ENCODE data around the gene NUP107. TPM values are rescaled to one million over a fixed set of nuclear protein-coding genes. Genes with fewer than 3 reads are reported as not detected.

NUP107 gene
- total RNA-seq, 2 experiments from 2014 or later, result 106 to 126 TPM

DNA sequence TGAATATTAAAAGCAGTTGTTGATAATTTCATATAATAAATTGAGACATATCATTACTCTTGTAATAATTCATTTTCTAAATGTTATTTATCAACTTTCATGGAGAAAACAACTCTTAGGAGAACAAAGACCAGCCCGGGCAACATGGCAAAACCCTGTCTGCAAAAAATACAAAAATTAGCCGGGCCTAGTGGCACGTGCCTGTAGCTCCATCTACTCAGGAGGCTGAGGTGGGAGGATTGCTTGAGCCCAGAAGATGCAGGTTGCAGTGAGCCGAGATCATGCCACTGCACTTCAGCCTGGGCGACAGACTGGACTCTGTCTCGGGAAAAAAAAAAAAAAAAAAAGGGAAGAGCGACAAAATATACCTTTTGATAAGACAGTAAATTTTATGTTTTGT is 80.4 kb downstream of the NUP107 start:
- ChIA-PET CTCF (ENCODE audit: unreplicated experiment) (no interaction called here), POLR2A (interaction anchor here (0.9 to 1.5 kb wide), 2 partner anchors 15 to 21 kb away, joined by 5 read pairs; partner anchors contain the start of gene SLC35E3)
- Histone ChIP-seq H3K79me2 (ENCODE audit: insufficient read depth, low read depth, low read length) (no peaks in the 10 kb centered on the region), H2AFZ (ENCODE audit: low read length) (no peak overlapping the region), H3K36me3 (ENCODE audit: insufficient read depth, low read length) (peaks cover 63% of the 10 kb centered on the region), H3K27ac (ENCODE audit: low read depth, low read length, poor library complexity, severe bottlenecking) (peak overlapping the region; percentile 18), H3K9me3 (ENCODE audit: low read length) (no peaks in the 10 kb centered on the region), H3K4me1 (ENCODE audit: insufficient read depth, low read length, poor library complexity, severe bottlenecking) (peaks cover 35% of the 10 kb centered on the region), H3K4me2 (ENCODE audit: low read length) (no peak overlapping the region), H4K20me1 (ENCODE audit: insufficient read depth, low read length) (no peaks in the 10 kb centered on the region), H3K4me3 (ENCODE audit: low read depth, low read length, poor library complexity, severe bottlenecking) (no peak overlapping the region), H3K9me2 (ENCODE audit: insufficient read depth, low read length) (no peaks in the 10 kb centered on the region)
- no peak for TF ChIP-seq EZH2phosphoT487 (IDR thresholded peaks at IDR 0.05; ENCODE audit: borderline replicate concordance, low read depth, low read length)
- TF ChIP-seq, protein P1, sequence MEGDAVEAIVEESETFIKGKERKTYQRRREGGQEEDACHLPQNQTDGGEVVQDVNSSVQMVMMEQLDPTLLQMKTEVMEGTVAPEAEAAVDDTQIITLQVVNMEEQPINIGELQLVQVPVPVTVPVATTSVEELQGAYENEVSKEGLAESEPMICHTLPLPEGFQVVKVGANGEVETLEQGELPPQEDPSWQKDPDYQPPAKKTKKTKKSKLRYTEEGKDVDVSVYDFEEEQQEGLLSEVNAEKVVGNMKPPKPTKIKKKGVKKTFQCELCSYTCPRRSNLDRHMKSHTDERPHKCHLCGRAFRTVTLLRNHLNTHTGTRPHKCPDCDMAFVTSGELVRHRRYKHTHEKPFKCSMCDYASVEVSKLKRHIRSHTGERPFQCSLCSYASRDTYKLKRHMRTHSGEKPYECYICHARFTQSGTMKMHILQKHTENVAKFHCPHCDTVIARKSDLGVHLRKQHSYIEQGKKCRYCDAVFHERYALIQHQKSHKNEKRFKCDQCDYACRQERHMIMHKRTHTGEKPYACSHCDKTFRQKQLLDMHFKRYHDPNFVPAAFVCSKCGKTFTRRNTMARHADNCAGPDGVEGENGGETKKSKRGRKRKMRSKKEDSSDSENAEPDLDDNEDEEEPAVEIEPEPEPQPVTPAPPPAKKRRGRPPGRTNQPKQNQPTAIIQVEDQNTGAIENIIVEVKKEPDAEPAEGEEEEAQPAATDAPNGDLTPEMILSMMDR (conservative IDR thresholded peaks at IDR 0.05; ENCODE audit: low read length), result no peak
- intact Hi-C loops (cut with micrococcal nuclease; ENCODE audit: unreplicated experiment), result no loop called here
- no peak for DNase-seq (ENCODE audit: low spot score)
- no TSS peak for BruUV-seq (replicated peaks)

- CTCF ChIA-PET (ENCODE audit: unreplicated experiment), result no interaction called here
- DNase-seq (ENCODE audit: low spot score), result no peak
- POLR2A ChIA-PET, result interaction anchor here (0.6 kb wide), 1 partner anchor 22 kb away, joined by 3 read pairs; no protein-coding TSS in a partner anchor
- H3K9me3 ChIP-seq (ENCODE audit: low read length), result no peaks in the 10 kb centered on the region
- TF ChIP-seq EZH2phosphoT487 (IDR thresholded peaks at IDR 0.05; ENCODE audit: borderline replicate concordance, low read depth, low read length), result no peak
- TF ChIP-seq, protein P1 (conservative IDR thresholded peaks at IDR 0.05; ENCODE audit: low read length), result no peak
- peaks cover 51% of the 10 kb centered on the region for H3K36me3 ChIP-seq (ENCODE audit: insufficient read depth, low read length)
- H3K4me1 ChIP-seq (ENCODE audit: insufficient read depth, low read length, poor library complexity, severe bottlenecking), result peaks cover 47% of the 10 kb centered on the region
- H2AFZ ChIP-seq (ENCODE audit: low read length), result no peak overlapping the region
- no peak overlapping the region for H3K4me2 ChIP-seq (ENCODE audit: low read length)
- H3K4me3 ChIP-seq (ENCODE audit: low read depth, low read length, poor library complexity, severe bottlenecking), result no peak overlapping the region
- no peaks in the 10 kb centered on the region for H3K9me2 ChIP-seq (ENCODE audit: insufficient read depth, low read length)
- no peaks in the 10 kb centered on the region for H3K79me2 ChIP-seq (ENCODE audit: insufficient read depth, low read depth, low read length)
- no peaks in the 10 kb centered on the region for H4K20me1 ChIP-seq (ENCODE audit: insufficient read depth, low read length)
- intact Hi-C loops (cut with micrococcal nuclease; ENCODE audit: unreplicated experiment), result no loop called here
- H3K27ac ChIP-seq (ENCODE audit: low read depth, low read length, poor library complexity, severe bottlenecking), result peak overlapping the region; percentile 24
- BruUV-seq (replicated peaks), result no TSS peak
Observed at GRCh38 chr12:68768431-68768939, 81.7 kb downstream of the NUP107 start.

GRCh38 chr12:68769941-68770340 is 83.2 kb downstream of the NUP107 start:
- Histone ChIP-seq H4K20me1 (ENCODE audit: insufficient read depth, low read length) (no peaks in the 10 kb centered on the region), H3K9me3 (ENCODE audit: low read length) (no peaks in the 10 kb centered on the region), H3K4me1 (ENCODE audit: insufficient read depth, low read length, poor library complexity, severe bottlenecking) (peaks cover 61% of the 10 kb centered on the region), H3K4me3 (ENCODE audit: low read depth, low read length, poor library complexity, severe bottlenecking) (no peak overlapping the region), H3K36me3 (ENCODE audit: insufficient read depth, low read length) (peaks cover 37% of the 10 kb centered on the region), H3K79me2 (ENCODE audit: insufficient read depth, low read depth, low read length) (no peaks in the 10 kb centered on the region), H3K27ac (ENCODE audit: low read depth, low read length, poor library complexity, severe bottlenecking) (peak overlapping the region; percentile 100), H3K9me2 (ENCODE audit: insufficient read depth, low read length) (no peaks in the 10 kb centered on the region), H2AFZ (ENCODE audit: low read length) (no peak overlapping the region), H3K4me2 (ENCODE audit: low read length) (no peak overlapping the region)
- TF ChIP-seq, protein P1 (conservative IDR thresholded peaks at IDR 0.05; ENCODE audit: low read length), result no peak
- TF ChIP-seq EZH2phosphoT487 (IDR thresholded peaks at IDR 0.05; ENCODE audit: borderline replicate concordance, low read depth, low read length), result no peak
- POLR2A ChIA-PET, result interaction anchor here (0.8 to 5.6 kb wide), 7 partner anchors 13 to 147 kb away, joined by 3 to 30 read pairs (median 15); partner anchors contain the start of gene MDM2
- no TSS peak for BruUV-seq (replicated peaks)
- DNase-seq (ENCODE audit: low spot score), result no peak
- intact Hi-C loops (cut with micrococcal nuclease; ENCODE audit: unreplicated experiment), result no loop called here
- CTCF ChIA-PET (ENCODE audit: unreplicated experiment), result interaction anchor here (1.2 kb wide), 1 partner anchor 23 kb away, joined by 3 read pairs; no protein-coding TSS in a partner anchor

All from OCI-LY7 (cell line).